Activated CD4-positive, alpha-beta T cell treated with anti-CD3 and anti-CD28 coated beads for 36 hours (primary cell): Measurements from ENCODE around the gene SH2D5. TPM values are rescaled to one million over a fixed set of nuclear protein-coding genes. Genes with fewer than 3 reads are reported as not detected.

Experiments
- ATAC-seq: fragments of 200-7000 bp; cut with Tn5 transposase; one replicate; pipeline ENCODE4 v1.10.0; 2021; ENCODE audit warnings: mild to moderate bottlenecking, moderate library complexity
- CTCF ChIA-PET: fragments of 350-600 bp; sonication (Branson Sonifier 250); formaldehyde crosslinking; loops from one replicate; lab custom pipeline; 2021; ENCODE audit warnings: antibody characterized with exemption; lab: Charles Lee
- POLR2A ChIA-PET: fragments of 350-600 bp; sonication (Branson Sonifier 250); formaldehyde crosslinking; loops from one replicate; lab custom pipeline; 2021; ENCODE audit warnings: antibody characterized with exemption, inconsistent platforms; lab: Charles Lee
- DNase-seq: peaks from one replicate; pipeline ENCODE4 v3.0.0-alpha.2; 2020
- H3K27ac Mint-ChIP-seq: one replicate; pipeline ENCODE4 v1.8.0; 2021; ENCODE audit warnings: mixed read lengths
- H3K27me3 Mint-ChIP-seq: one replicate; pipeline ENCODE4 v1.8.0; 2021; ENCODE audit warnings: mixed read lengths
- H3K36me3 Mint-ChIP-seq: one replicate; pipeline ENCODE4 v1.8.0; 2021; ENCODE audit warnings: low read depth, mixed read lengths
- H3K4me1 Mint-ChIP-seq: one replicate; pipeline ENCODE4 v1.8.0; 2021; ENCODE audit warnings: mixed read lengths
- H3K4me3 Mint-ChIP-seq: one replicate; pipeline ENCODE4 v1.8.0; 2021; ENCODE audit warnings: mild to moderate bottlenecking, moderate library complexity, mixed read lengths
- H3K9me3 Mint-ChIP-seq: one replicate; pipeline ENCODE4 v1.8.0; 2021; ENCODE audit warnings: low read depth, mixed read lengths
- intact Hi-C, 2 experiments: fragments of 100-400 bp; cut with DNase I in 1 of 2; cut with micrococcal nuclease in 1 of 2; formaldehyde crosslinking; loops; one replicate each; pipeline versions ENCODE4 v1.14.2 to v1.15.1; 2022 to 2024; cut with DNase I, micrococcal nuclease
- total RNA-seq, 2 experiments: library from RNA; stranded (reverse); gene quantifications; one replicate each; pipeline ENCODE4 v1.2.3, GENCODE V29; 2021

Gene SH2D5
- total RNA-seq = under 1 TPM; 0.32 to 0.51 TPM

- ATAC-seq = peak; percentile 88
- POLR2A ChIA-PET = interaction anchor here (0.6 kb wide), 2 partner anchors 85 to 104 kb away, joined by 3 to 5 read pairs; no protein-coding TSS in a partner anchor
- DNase-seq = peak; percentile 87
- Mint-ChIP-seq H3K27ac (peak within 1 kb of the TSS; percentile 69), H3K4me1 (peaks cover 17% of the 10 kb centered on the region), H3K36me3 (peaks cover 6% of the 10 kb centered on the region), H3K27me3 (peaks cover 21% of the 10 kb centered on the region), H3K4me3 (peak within 1 kb of the TSS; percentile 74), H3K9me3 (no peaks in the 10 kb centered on the region)
- CTCF ChIA-PET = interaction anchor here (0.6 to 2.0 kb wide), 5 partner anchors 36 to 539 kb away, joined by 3 to 10 read pairs (median 4); no protein-coding TSS in a partner anchor
- intact Hi-C loops = loop anchor here in 1 of 2 experiments (1.0 to 2.0 kb wide), 7 partner anchors 15 to 444 kb away; partner anchors contain the start of genes DDOST, EIF4G3 and PINK1
Observed at GRCh38 chr1:20732588-20733359, at the start of gene SH2D5. Gene SH2D5 (minus strand): TSS chr1:20732703. CDS start chr1:20728044, 4,659 bp downstream.

- Mint-ChIP-seq H3K9me3 (no peaks in the 10 kb centered on the region), H3K27ac (peak overlapping the region; percentile 51), H3K4me1 (peaks cover 21% of the 10 kb centered on the region), H3K27me3 (no peaks in the 10 kb centered on the region), H3K36me3 (peaks cover 62% of the 10 kb centered on the region), H3K4me3 (no peak overlapping the region)
- ChIA-PET POLR2A (no interaction called here), CTCF (interaction anchor here (1.1 to 1.4 kb wide), 2 partner anchors 9 to 26 kb away, joined by 3 read pairs; no protein-coding TSS in a partner anchor)
- ATAC-seq (peak; percentile 89), DNase-seq (no peak)
- intact Hi-C loops = no loop called here
Observed at GRCh38 chr1:20775700-20776099, 43.2 kb upstream of the SH2D5 start.

GRCh38 chr1:20771780-20772179 lies 39.3 kb upstream of the SH2D5 start:
- H3K4me1 Mint-ChIP-seq = peaks cover 7% of the 10 kb centered on the region
- no peaks in the 10 kb centered on the region for H3K27me3 Mint-ChIP-seq
- H3K36me3 Mint-ChIP-seq = peaks cover 54% of the 10 kb centered on the region
- H3K4me3 Mint-ChIP-seq = no peak overlapping the region
- POLR2A ChIA-PET = no interaction called here
- H3K9me3 Mint-ChIP-seq = no peaks in the 10 kb centered on the region
- intact Hi-C loops = no loop called here
- ATAC-seq (no peak), DNase-seq (no peak)
- CTCF ChIA-PET = interaction anchor here (0.5 to 0.9 kb wide), 2 partner anchors 423 to 564 kb away, joined by 3 read pairs; no protein-coding TSS in a partner anchor
- H3K27ac Mint-ChIP-seq = no peak overlapping the region

GRCh38 chr1:20770314-20771087 lies 38.0 kb upstream of the SH2D5 start:
- no peak for ATAC-seq
- no peak for DNase-seq
- Mint-ChIP-seq H3K36me3 (peaks cover 50% of the 10 kb centered on the region), H3K4me3 (no peak overlapping the region), H3K9me3 (no peaks in the 10 kb centered on the region), H3K4me1 (peaks cover 1% of the 10 kb centered on the region), H3K27me3 (no peaks in the 10 kb centered on the region), H3K27ac (no peak overlapping the region)
- intact Hi-C loops = no loop called here
- POLR2A ChIA-PET = no interaction called here
- CTCF ChIA-PET = interaction anchor here (0.5 to 0.6 kb wide), 2 partner anchors 203 to 425 kb away, joined by 3 read pairs; no protein-coding TSS in a partner anchor

- ATAC-seq = no peak
- Mint-ChIP-seq H3K27ac (no peak overlapping the region), H3K4me1 (no peaks in the 10 kb centered on the region), H3K36me3 (peaks cover 42% of the 10 kb centered on the region), H3K9me3 (no peaks in the 10 kb centered on the region), H3K27me3 (no peaks in the 10 kb centered on the region), H3K4me3 (no peak overlapping the region)
- intact Hi-C loops = no loop called here
- no peak for DNase-seq
- CTCF ChIA-PET = interaction anchor here (0.5 to 1.8 kb wide), 6 partner anchors 9 to 464 kb away, joined by 3 to 8 read pairs (median 3); no protein-coding TSS in a partner anchor
- POLR2A ChIA-PET = no interaction called here
Observed at GRCh38 chr1:20767271-20767670, 34.8 kb upstream of the SH2D5 start.

- ATAC-seq (no peak), DNase-seq (no peak)
- POLR2A ChIA-PET = interaction anchor here (0.6 kb wide), 1 partner anchor 23 kb away, joined by 3 read pairs; no protein-coding TSS in a partner anchor
- peaks cover 49% of the 10 kb centered on the region for H3K36me3 Mint-ChIP-seq
- no peaks in the 10 kb centered on the region for H3K9me3 Mint-ChIP-seq
- H3K27me3 Mint-ChIP-seq = no peaks in the 10 kb centered on the region
- no peak overlapping the region for H3K27ac Mint-ChIP-seq
- H3K4me1 Mint-ChIP-seq = no peaks in the 10 kb centered on the region
- H3K4me3 Mint-ChIP-seq = no peak overlapping the region
- CTCF ChIA-PET = no interaction called here
- intact Hi-C loops = no loop called here
Observed at GRCh38 chr1:20763417-20763816, 30.9 kb upstream of the SH2D5 start.

- Mint-ChIP-seq H3K27ac (no peak overlapping the region), H3K36me3 (peaks cover 59% of the 10 kb centered on the region), H3K4me3 (no peak overlapping the region), H3K4me1 (no peaks in the 10 kb centered on the region), H3K27me3 (no peaks in the 10 kb centered on the region), H3K9me3 (no peaks in the 10 kb centered on the region)
- DNase-seq (no peak), ATAC-seq (no peak)
- ChIA-PET CTCF (interaction anchor here (0.7 to 0.8 kb wide), 2 partner anchors 36 to 173 kb away, joined by 3 to 5 read pairs; no protein-coding TSS in a partner anchor), POLR2A (no interaction called here)
- intact Hi-C loops = no loop called here
Observed at GRCh38 chr1:20760322-20760721, 27.8 kb upstream of the SH2D5 start.

GRCh38 chr1:20753589-20753988 lies 21.1 kb upstream of the SH2D5 start:
- no peaks in the 10 kb centered on the region for H3K9me3 Mint-ChIP-seq
- intact Hi-C loops = no loop called here
- DNase-seq (no peak), ATAC-seq (no peak)
- H3K27ac Mint-ChIP-seq = peak overlapping the region; percentile 49
- no peaks in the 10 kb centered on the region for H3K4me1 Mint-ChIP-seq
- no peak overlapping the region for H3K4me3 Mint-ChIP-seq
- no peaks in the 10 kb centered on the region for H3K27me3 Mint-ChIP-seq
- ChIA-PET POLR2A (no interaction called here), CTCF (no interaction called here)
- H3K36me3 Mint-ChIP-seq = peaks cover 41% of the 10 kb centered on the region

- Mint-ChIP-seq H3K27me3 (no peaks in the 10 kb centered on the region), H3K4me1 (no peaks in the 10 kb centered on the region), H3K4me3 (no peak overlapping the region), H3K27ac (no peak overlapping the region), H3K9me3 (no peaks in the 10 kb centered on the region), H3K36me3 (peaks cover 41% of the 10 kb centered on the region)
- ATAC-seq (no peak), DNase-seq (no peak)
- intact Hi-C loops = no loop called here
- CTCF ChIA-PET = no interaction called here
- POLR2A ChIA-PET = no interaction called here
Observed at GRCh38 chr1:20751462-20751990, 19.0 kb upstream of the SH2D5 start.

- no peak for ATAC-seq
- ChIA-PET CTCF (interaction anchor here (0.7 to 1.5 kb wide), 2 partner anchors 46 to 452 kb away, joined by 3 to 5 read pairs; no protein-coding TSS in a partner anchor), POLR2A (no interaction called here)
- H3K9me3 Mint-ChIP-seq = no peaks in the 10 kb centered on the region
- DNase-seq = no peak
- no peaks in the 10 kb centered on the region for H3K4me1 Mint-ChIP-seq
- H3K36me3 Mint-ChIP-seq = peaks cover 47% of the 10 kb centered on the region
- H3K27me3 Mint-ChIP-seq = no peaks in the 10 kb centered on the region
- intact Hi-C loops = no loop called here
- no peak overlapping the region for H3K4me3 Mint-ChIP-seq
- H3K27ac Mint-ChIP-seq = no peak overlapping the region
Observed at GRCh38 chr1:20742671-20743070, 10.2 kb upstream of the SH2D5 start.

GRCh38 chr1:20740781-20741180 lies 8.3 kb upstream of the SH2D5 start:
- ChIA-PET POLR2A (no interaction called here), CTCF (no interaction called here)
- Mint-ChIP-seq H3K27ac (no peak overlapping the region), H3K4me1 (no peaks in the 10 kb centered on the region), H3K36me3 (peaks cover 43% of the 10 kb centered on the region), H3K4me3 (no peak overlapping the region), H3K27me3 (no peaks in the 10 kb centered on the region), H3K9me3 (no peaks in the 10 kb centered on the region)
- intact Hi-C loops = no loop called here
- DNase-seq (no peak), ATAC-seq (no peak)
